Measurements from ENCODE around the gene PIK3C3. TPM values are rescaled to one million over a fixed set of nuclear protein-coding genes. Genes with fewer than 3 reads are reported as not detected.

PIK3C3 gene
- total and polyA plus RNA-seq, 9 of the 15 experiments (the other 6 are each of a cell fraction or from before 2014, with no cell fraction given), result 27.0 to 101 (median 42.9) TPM

DNA sequence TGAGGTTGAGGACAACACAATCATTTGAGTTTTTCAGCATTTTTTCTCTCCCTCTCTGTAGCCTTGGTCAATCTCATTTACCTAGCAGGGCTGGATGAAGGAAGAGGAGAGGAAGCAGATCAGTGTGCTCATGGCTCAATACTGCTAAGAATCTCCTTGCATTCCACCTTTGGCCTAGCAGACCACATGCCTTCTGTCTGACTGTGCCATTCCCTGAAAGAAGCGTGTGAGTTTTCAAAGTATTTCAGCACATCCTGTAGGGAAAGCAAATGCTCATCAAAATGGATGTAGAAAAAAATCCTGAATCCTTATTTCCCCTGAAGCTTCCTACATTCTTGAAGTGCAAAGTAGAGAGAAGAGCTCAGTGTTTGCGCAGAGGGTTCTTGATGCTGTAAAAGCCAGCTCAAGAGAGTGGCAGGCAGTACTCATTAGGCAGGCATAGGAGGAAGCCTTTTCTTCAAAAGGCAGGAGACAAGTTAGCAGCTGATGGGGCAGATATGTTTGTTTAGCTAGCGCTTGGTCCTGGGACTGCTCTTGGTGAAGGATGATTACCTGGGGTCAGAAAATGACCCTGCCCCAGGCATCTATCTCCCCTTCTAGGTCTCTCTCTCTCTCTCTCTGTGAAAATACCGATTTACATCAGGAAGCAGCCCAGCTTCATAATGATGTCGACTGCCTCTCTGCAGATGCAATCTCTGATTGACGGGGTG is 14.4 kb upstream of the PIK3C3 start:
- no peaks in the 10 kb centered on the region for H3K9me3 ChIP-seq (replicated peaks; ENCODE audit: control insufficient read depth, insufficient read depth, low read depth, low read length)
- FAIRE-seq (no peak), DNase-seq (ENCODE audit: extremely low read depth in 1 of 4, low spot score in 3 of 4) (no peak), ATAC-seq (no peak)
- H3K36me3 ChIP-seq (ENCODE audit: control insufficient read depth, insufficient read depth, low read length), result no peaks in the 10 kb centered on the region
- no peak overlapping the region for H2AFZ ChIP-seq (ENCODE audit: low read depth, low read length)
- 2% methylated on average over 6 of the region's 6 CpGs for WGBS (ENCODE audit: insufficient coverage, low coverage, missing lambda C conversion rate)
- no peaks in the 10 kb centered on the region for H3K4me1 ChIP-seq (replicated peaks in 1 of 2; ENCODE audit: control insufficient read depth in 2 of 2, insufficient read depth in 2 of 2, low read length in 2 of 2)
- CTCF ChIA-PET (ENCODE audit: low intra/inter-chr PET ratio), result no interaction called here
- POLR2A ChIA-PET, result interaction anchor here (0.6 to 0.9 kb wide), 3 partner anchors 9 to 19 kb away, joined by 3 read pairs; no protein-coding TSS in a partner anchor
- no peaks in the 10 kb centered on the region for H3K9me1 ChIP-seq (ENCODE audit: control insufficient read depth, insufficient read depth, low read length)
- H4K20me1 ChIP-seq (replicated peaks; ENCODE audit: control insufficient read depth, insufficient read depth, low read length), result no peaks in the 10 kb centered on the region
- H3K79me2 ChIP-seq (ENCODE audit: control insufficient read depth, insufficient read depth, low read length), result no peaks in the 10 kb centered on the region
- TF ChIP-seq L3MBTL2 (IDR thresholded peaks at IDR 0.05) (no peak), SPI1 (IDR thresholded peaks at IDR 0.05; ENCODE audit: borderline replicate concordance, low read depth, low read length) (no peak), GTF2E2 (tag; IDR thresholded peaks at IDR 0.05) (no peak), TCFL5 (CRISPR knock-in tag; conservative IDR thresholded peaks at IDR 0.05) (no peak), KDM4B (IDR thresholded peaks at IDR 0.05; ENCODE audit: borderline replicate concordance in 2 of 2, low read depth in 1 of 2) (no peak), CBX8 (IDR thresholded peaks at IDR 0.05; ENCODE audit: borderline replicate concordance, extremely low read depth, low read depth, low read length, poor library complexity, severe bottlenecking) (no peak)
- TF ChIP-seq, protein P1, sequence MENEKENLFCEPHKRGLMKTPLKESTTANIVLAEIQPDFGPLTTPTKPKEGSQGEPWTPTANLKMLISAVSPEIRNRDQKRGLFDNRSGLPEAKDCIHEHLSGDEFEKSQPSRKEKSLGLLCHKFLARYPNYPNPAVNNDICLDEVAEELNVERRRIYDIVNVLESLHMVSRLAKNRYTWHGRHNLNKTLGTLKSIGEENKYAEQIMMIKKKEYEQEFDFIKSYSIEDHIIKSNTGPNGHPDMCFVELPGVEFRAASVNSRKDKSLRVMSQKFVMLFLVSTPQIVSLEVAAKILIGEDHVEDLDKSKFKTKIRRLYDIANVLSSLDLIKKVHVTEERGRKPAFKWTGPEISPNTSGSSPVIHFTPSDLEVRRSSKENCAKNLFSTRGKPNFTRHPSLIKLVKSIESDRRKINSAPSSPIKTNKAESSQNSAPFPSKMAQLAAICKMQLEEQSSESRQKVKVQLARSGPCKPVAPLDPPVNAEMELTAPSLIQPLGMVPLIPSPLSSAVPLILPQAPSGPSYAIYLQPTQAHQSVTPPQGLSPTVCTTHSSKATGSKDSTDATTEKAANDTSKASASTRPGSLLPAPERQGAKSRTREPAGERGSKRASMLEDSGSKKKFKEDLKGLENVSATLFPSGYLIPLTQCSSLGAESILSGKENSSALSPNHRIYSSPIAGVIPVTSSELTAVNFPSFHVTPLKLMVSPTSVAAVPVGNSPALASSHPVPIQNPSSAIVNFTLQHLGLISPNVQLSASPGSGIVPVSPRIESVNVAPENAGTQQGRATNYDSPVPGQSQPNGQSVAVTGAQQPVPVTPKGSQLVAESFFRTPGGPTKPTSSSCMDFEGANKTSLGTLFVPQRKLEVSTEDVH (IDR thresholded peaks at IDR 0.05; ENCODE audit: low read depth, partially characterized antibody), result no peak
- no peak overlapping the region for H3K4me2 ChIP-seq (ENCODE audit: insufficient read depth, low read length)
- H3K27me3 ChIP-seq (ENCODE audit: control insufficient read depth in 2 of 2, insufficient read depth in 2 of 2, low read length in 2 of 2), result no peaks in the 10 kb centered on the region; a peak in 1 of 5 replicates
- no peak overlapping the region for H3K27ac ChIP-seq (ENCODE audit: extremely low read depth, low read depth, low read length)
- in situ Hi-C loops (cut with MboI), result no loop called here
- no TSS peak for BruUV-seq (replicated peaks)
- H3K9ac ChIP-seq (ENCODE audit: insufficient read depth in 1 of 2, low read depth in 2 of 2, low read length in 2 of 2), result no peak overlapping the region
- no peak overlapping the region for H3K4me3 ChIP-seq
- intact Hi-C loops (cut with micrococcal nuclease), result no loop called here
